Measurements from ENCODE around the gene DEF6.

DNA sequence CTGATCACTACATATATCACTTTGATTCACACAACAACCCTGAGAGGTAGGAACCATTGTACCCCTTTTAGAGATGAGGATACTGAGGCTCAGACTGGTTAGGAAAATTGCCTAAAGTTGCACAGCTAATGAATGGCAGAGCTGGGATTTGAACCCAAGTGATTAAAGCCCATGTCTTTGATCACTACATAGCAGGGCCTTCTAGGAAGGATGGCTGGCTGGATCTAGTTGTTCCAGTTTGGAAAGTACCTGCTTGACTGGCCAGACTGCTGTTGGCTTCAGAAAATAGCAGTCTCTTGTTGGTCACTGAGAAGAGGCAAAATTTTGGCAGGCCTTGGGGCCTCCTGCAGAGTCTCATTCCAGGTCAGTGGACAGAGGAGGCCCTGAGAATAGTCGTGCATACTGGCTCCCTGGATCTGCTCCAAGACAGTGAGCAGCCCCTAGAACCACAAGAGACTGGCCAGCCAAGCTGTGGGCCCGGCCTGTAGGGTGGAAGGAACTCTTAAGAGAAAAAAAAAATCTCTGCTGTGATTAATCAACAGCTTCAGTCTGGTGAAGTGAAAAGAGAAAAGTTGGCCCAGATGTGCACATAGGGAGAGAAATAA, 62.2 kb downstream of the DEF6 start:
- TF ChIP-seq GATA2 (IDR thresholded peaks at IDR 0.05; ENCODE audit: low read depth, low read length) (no peak), GATA3 (IDR thresholded peaks at IDR 0.05; ENCODE audit: low read depth, low read length) (no peak)
